Limb (tissue), 2 donors: ENCODE data around the gene GMPR2.
A peak's percentile ranks its signal among the peaks of the same experiment; 100 is the strongest.

ENCODE experiments used
- DNase-seq, 2 donors: peaks; one replicate each; pipeline ENCODE4 v3.0.0-alpha.2; 2016; ENCODE audit errors: extremely low spot score in 2 of 2

Gene GMPR2

DNA sequence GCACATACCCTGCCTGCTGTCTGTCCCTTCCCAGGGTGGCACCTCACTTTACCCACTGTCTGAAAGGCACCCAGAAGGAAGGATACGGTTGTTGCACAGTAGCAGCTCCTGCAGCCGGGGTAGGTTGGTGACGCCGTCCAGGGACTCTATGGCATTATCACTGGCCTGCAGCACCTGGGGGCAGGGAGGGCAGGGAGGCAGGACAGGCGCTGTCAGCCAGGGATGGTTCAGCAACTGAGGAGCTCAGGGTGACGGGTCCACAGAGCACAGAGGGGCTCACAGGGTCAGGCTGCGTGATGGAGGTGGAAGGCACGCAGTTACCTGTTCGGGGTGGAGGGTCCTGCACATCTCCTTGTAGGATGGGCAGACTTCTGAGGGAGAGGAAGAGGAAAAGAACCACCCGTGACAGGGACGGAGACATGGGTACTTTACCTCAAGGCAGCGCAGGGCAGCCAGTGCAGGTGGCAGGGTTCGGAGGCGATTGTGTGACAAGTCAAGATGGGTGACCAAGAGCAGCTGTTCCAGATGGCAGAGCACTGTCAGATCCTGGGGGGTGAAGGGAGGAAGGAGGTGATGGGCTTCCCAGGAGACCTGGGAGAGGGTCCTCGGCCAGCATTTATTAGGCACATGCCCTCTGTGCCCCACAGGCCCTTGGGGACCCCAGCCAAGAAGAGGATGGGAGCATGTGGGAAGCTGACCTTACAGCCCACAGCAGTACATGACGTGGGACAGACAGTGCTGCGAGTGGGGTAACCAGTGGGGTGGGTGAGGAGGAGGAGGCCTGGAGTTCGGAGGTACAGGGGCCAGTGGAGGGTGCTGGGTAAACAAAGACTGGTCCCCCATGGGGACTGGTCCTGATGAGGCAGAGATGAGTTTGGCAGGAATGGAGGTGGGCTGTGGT is 33.9 kb downstream of the GMPR2 start:
- no peak for DNase-seq

DNA sequence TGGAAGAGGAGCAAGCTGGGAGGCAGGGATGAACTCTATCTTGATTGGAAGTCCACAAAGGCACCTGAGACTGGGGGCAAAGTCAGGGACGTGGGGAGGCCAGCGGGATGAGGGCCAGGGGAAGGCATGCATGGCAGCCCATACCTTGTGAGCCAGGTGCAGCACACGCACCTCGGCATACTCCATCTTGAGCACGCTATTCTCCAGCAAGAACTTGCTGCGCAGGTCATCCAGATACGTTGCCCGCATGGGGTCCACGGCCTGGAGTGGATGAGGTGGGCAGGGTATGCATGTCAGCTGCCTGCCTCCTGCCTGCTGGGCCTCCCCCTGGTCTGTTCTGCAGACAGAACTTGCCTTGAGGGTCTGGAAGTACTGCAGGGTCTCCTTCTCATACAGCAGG is 34.8 kb downstream of the GMPR2 start:
- no peak for DNase-seq

GRCh38 chr14:24268225-24268624 is 35.5 kb downstream of the GMPR2 start:
- DNase-seq, result no peak

GRCh38 chr14:24269368-24269767 is 36.6 kb downstream of the GMPR2 start:
- DNase-seq, result no peak

GRCh38 chr14:24269910-24270536 is 37.3 kb downstream of the GMPR2 start:
- no peak for DNase-seq

- no peak for DNase-seq
Observed at GRCh38 chr14:24270537-24271133, 37.9 kb downstream of the GMPR2 start.

- DNase-seq, result peak; percentile 92
Observed at GRCh38 chr14:24271134-24271833, 38.6 kb downstream of the GMPR2 start, which contains the start of gene RABGGTA. RABGGTA (minus strand) TSS chr14:24271597; CDS start chr14:24271115, 482 bp downstream.

- DNase-seq, result no peak
Observed at GRCh38 chr14:24271834-24272263, 39.1 kb downstream of the GMPR2 start.

GRCh38 chr14:24272467-24272866 is 39.7 kb downstream of the GMPR2 start:
- DNase-seq, result no peak

GRCh38 chr14:24273422-24273998 is 40.8 kb downstream of the GMPR2 start:
- no peak for DNase-seq

GRCh38 chr14:24274101-24274543 is 41.4 kb downstream of the GMPR2 start:
- DNase-seq, result no peak

DNA sequence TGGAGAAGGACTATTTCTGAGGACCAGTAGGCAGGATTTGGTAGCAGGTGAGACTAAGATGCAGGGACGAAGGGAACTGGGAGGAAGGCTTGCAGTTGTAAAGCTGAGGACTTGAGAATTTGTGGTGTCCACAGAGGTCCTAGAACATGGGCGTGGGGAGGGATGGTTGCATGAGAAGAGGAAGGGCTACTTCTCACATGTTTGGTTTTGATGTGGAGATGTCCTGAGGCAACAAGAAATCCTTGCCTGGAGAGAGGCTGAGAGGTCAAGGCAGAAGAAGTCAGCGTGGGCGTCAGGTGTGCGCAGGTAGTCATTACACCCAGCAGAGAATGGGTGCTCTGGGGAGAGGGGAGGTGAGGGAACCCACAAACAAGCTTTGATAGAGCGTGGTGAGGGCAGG is 44.3 kb downstream of the GMPR2 start:
- DNase-seq, result no peak

GRCh38 chr14:24277606-24278321 is 45.0 kb downstream of the GMPR2 start:
- no peak for DNase-seq

- DNase-seq, result no peak
Observed at GRCh38 chr14:24278424-24278823, 45.7 kb downstream of the GMPR2 start.

- DNase-seq, result no peak
Observed at GRCh38 chr14:24279301-24280186, 46.8 kb downstream of the GMPR2 start.

DNA sequence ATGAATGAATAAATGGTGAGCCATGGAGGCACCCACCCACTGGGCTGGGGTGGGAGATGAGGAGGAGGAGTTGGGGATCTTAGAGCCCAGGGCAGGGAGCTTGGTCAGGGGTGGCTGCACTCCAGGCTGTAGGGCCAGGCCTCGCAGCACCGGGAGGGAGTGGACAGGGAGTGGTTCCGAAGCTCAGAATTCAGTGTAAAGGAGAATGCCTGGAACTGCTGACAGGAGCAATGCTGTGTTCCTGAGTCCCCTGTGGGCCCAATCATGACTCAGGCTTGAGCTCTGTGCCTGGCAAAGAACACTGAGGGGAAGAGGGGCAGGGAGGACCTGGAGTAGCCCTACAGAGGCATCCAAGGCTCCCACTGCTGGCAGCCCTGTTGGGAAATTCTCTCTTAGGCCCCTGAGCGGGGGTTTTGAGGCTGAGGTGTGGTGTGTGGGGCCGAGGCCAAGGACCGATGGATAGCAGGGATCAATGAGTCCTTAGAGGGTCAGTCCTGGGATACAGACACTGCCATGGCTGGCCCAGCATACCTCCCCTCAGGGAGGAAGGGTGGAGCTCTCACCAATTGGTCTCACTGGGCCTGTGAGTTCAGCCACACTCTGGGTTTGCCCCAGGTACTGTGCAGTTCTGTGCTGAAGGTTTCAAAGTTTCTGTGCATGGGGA is 48.2 kb downstream of the GMPR2 start:
- no peak for DNase-seq

GRCh38 chr14:24281636-24282035 is 48.9 kb downstream of the GMPR2 start:
- no peak for DNase-seq

DNA sequence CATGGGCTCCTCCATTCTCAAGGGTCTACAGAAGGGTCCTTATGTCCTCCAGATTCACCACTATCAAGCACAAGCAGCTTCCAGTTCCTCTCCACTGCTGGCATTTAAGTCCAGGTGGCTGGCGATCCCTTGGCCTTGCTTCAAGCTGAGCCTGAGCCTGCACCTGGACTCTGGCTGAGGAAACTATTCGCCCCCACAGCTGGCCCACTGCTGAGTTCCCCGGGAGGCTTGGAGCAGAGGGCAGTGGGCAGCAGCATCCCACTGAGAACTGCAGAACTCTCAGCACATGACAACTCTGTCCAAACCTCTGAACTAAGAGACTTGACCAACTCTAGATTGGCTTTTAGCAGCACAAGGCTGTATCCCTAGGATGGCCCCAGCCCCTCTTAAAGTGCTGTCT is 50.0 kb downstream of the GMPR2 start:
- DNase-seq, result no peak
